ENCODE results near the gene RAB27A.

DNA sequence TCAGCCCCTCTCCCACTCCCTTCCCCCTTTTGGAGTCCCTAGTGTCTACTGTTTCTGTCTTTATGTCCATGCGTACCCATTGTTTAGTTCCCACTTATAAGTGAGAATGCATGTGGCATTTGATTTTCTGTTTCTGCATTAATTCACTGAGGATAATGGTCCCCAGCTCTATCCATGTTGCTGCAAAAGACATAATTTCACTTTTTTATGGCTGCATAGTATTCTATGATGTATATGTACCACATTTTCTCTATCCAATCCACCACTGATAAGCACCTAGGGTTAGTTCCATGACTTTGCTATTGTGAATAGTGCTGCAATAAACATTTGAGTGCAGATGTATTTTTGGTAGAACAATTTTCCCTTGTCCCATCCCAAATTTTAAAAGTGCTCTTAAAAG lies 58.7 kb downstream of the RAB27A start:
- TF ChIP-seq EP300 (IDR thresholded peaks at IDR 0.05; ENCODE audit: borderline replicate concordance) (no peak), CREB1 (IDR thresholded peaks at IDR 0.05; ENCODE audit: low read depth) (no peak), TAF1 (IDR thresholded peaks at IDR 0.05; ENCODE audit: low read depth) (no peak), EGR1 (IDR thresholded peaks at IDR 0.05) (no peak), RAD21 (IDR thresholded peaks at IDR 0.05; ENCODE audit: low read depth) (no peak)
